IPS-15b (cell line): Measurements from ENCODE around the gene PZP.

Experiments used
- H3K27me3 ChIP-seq: one replicate; pipeline ENCODE4 v1.6.1; 2013; ENCODE audit warnings: low read length; ENCODE audit not compliant: control insufficient read depth, insufficient read depth
- H3K36me3 ChIP-seq: one replicate; pipeline ENCODE4 v1.6.1; 2013; ENCODE audit warnings: low read length; ENCODE audit not compliant: control insufficient read depth, insufficient read depth
- H3K4me1 ChIP-seq: one replicate; pipeline ENCODE4 v1.6.1; 2013; ENCODE audit warnings: mild to moderate bottlenecking, low read length; ENCODE audit not compliant: control insufficient read depth, insufficient read depth
- H3K4me3 ChIP-seq: one replicate; pipeline ENCODE4 v1.5.1; 2013; ENCODE audit warnings: low read depth, low read length
- H3K9ac ChIP-seq: one replicate; pipeline ENCODE4 v1.6.1; 2013; ENCODE audit warnings: low read depth, mild to moderate bottlenecking, low read length
- H3K9me3 ChIP-seq: one replicate; pipeline ENCODE4 v1.6.1; 2013; ENCODE audit warnings: mild to moderate bottlenecking, low read length; ENCODE audit not compliant: control insufficient read depth, insufficient read depth

PZP gene

DNA sequence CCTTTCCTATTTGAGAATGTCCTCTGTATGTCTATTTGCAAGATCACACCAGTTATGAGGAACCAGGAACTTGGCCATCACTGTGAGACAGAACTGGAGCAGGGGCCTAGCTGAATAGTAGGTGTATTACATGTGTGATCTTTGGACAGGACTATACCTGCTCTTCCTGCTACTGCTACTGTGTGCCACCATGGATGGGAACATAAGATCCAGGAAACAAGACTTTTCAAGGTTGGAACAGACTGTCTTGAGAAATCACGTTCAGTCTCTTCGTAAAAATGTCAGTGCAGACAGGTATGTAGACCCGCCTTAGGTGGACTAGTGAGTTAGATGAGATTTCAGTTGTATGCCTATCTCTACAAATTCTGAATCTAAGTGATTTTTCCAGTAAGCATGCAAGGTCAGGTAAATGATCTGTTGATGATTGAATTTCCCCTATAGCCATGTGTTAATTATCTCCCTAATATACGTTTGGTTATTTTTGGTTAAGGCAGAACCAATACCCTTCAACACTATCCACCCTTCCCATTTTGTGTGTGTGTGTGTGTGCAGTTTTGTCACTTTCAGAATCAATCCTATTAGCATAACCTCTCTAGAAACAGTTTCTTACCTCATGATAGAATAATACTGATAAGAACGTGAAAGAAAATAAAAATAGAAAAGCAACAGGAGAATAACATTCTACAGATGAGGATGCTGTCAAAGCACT lies 99.5 kb downstream of the PZP start:
- no peaks in the 10 kb centered on the region for H3K36me3 ChIP-seq
- H3K27me3 ChIP-seq: no peaks in the 10 kb centered on the region
- no peaks in the 10 kb centered on the region for H3K9me3 ChIP-seq
- no peaks in the 10 kb centered on the region for H3K4me1 ChIP-seq
- no peak overlapping the region for H3K9ac ChIP-seq
- H3K4me3 ChIP-seq: no peak overlapping the region

DNA sequence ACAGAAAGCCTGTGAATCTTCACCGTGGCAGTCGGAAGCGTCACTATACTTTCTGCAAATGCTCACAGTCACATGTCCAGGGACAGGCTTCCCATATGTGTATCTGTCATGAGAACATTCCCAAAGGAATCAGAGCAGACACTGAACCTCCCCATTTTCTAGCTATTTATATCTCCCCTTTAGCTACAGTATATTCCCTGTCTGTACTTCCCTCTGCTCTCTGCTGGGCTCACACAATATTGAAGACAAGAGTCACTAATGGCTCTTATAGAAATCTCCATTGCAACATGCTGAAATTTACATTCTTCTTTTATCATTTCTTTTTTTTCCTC lies 100.7 kb downstream of the PZP start:
- Histone ChIP-seq H3K36me3 (no peaks in the 10 kb centered on the region), H3K9me3 (no peaks in the 10 kb centered on the region), H3K4me3 (no peak overlapping the region), H3K4me1 (no peaks in the 10 kb centered on the region), H3K27me3 (no peaks in the 10 kb centered on the region), H3K9ac (no peak overlapping the region)

DNA sequence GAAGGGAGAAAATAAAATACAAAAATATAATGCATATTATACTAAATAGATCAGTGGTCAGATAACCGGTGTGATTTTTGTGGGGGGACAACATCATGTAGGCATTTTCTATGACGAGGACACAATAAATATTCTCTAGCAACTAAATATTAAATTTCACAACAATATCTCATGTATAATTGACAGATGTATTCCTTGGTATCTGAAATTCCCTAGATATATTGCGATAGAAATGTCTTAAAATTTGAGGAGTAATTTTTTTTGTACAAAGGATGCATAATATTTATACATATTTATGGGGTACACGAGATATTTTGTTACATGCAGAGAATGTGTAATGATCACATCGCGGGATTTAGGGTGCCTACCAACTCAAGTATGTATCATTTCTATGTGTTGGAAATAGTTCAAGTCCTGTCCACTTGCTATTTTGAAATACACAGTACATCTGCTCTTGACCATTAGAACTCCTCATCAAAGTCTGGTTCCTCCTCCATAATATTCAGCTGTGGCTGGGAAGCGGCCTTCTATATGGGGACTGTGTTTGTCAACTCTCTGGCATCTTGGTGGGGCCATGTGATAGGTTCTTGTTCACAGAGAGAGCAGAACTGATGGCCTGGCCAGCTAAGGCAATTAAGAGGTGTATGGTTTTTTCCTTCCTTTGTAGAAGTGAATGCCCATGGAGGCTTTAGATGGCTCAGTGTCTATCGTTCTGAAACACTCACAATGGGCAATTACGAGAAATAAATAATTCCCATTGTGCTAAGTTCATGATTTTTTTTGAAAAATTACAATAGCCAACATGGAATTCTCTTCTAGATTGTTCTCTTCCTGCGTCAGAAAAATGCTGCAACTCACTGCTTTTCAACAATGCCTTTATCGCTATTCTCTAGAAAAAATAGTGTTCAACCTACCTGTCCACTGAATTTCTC lies 101.3 kb downstream of the PZP start:
- Histone ChIP-seq H3K4me1 (no peaks in the 10 kb centered on the region), H3K36me3 (no peaks in the 10 kb centered on the region), H3K9me3 (no peaks in the 10 kb centered on the region), H3K4me3 (no peak overlapping the region), H3K27me3 (no peaks in the 10 kb centered on the region), H3K9ac (no peak overlapping the region)

DNA sequence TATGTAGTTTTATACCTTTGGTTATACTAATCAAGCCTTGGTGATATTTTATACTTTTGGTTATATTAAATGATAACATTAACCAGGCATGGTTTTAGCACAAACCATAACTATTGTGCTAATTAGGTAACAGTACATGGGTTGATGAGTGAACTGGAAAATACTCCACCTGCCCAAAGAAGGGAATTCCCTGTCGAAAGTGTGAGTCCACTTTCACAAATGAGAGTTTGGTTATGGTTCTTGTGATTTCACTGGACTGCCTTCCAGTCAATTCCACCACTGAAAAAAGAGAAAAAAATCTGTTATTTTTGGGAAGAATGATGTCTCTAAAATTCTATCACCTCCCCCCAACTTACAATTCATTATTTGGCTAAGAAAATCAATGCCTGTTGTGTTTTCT lies 102.1 kb downstream of the PZP start:
- H3K27me3 ChIP-seq: no peaks in the 10 kb centered on the region
- H3K9ac ChIP-seq: no peak overlapping the region
- H3K9me3 ChIP-seq: no peaks in the 10 kb centered on the region
- no peak overlapping the region for H3K4me3 ChIP-seq
- no peaks in the 10 kb centered on the region for H3K36me3 ChIP-seq
- no peaks in the 10 kb centered on the region for H3K4me1 ChIP-seq

DNA sequence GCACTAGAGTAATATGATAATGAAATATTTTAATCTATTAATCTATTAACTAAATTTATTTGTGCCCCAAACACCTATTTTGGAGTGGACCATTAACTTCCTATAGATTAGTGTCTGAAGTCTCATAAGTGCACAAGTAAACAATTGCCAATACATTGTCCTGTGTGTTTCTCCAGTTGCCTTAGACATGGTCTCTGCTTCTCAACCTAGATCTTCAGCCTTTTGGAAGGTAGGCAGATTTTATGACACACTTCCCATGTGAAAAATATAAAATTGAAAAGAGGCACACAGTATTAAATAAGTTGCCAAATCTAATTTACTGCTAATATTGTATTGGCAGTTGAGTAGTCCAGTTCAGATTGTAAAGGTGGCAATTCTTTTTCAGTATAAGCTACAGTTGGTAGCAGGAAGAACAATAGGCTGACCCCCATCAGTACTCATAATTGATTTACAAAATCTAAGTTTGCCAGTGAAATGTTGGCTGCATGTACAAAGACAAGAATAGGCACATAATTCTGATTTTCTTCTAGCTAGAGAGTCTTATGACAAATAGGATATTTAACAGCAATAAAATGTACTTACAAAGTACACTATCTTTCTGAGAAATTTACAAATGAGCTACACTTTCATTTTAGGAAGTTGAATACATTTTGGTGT lies 103.3 kb downstream of the PZP start:
- H3K4me3 ChIP-seq: no peak overlapping the region
- H3K36me3 ChIP-seq: no peaks in the 10 kb centered on the region
- H3K9me3 ChIP-seq: no peaks in the 10 kb centered on the region
- H3K4me1 ChIP-seq: no peaks in the 10 kb centered on the region
- no peaks in the 10 kb centered on the region for H3K27me3 ChIP-seq
- no peak overlapping the region for H3K9ac ChIP-seq

DNA sequence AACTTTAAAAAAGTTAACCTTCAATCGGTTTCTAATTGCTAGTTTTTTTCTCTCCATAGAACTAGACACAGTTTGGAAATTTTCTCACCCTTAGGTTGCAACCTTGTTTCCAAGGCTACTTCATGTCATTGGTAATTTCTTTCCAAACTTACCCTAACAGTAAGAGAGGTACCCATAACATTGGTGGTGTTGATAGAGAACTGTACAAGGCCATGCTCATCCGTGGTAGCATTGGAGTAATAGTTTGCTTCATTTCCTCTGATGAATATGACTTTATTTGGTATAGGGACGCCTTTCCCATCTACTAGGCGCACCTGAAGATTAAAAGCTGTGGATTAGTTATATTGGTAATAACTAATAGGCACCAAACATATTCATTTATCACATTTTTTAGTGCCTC lies 104.1 kb downstream of the PZP start:
- no peak overlapping the region for H3K4me3 ChIP-seq
- H3K9ac ChIP-seq: no peak overlapping the region
- H3K9me3 ChIP-seq: no peaks in the 10 kb centered on the region
- H3K27me3 ChIP-seq: no peaks in the 10 kb centered on the region
- no peaks in the 10 kb centered on the region for H3K4me1 ChIP-seq
- no peaks in the 10 kb centered on the region for H3K36me3 ChIP-seq

DNA sequence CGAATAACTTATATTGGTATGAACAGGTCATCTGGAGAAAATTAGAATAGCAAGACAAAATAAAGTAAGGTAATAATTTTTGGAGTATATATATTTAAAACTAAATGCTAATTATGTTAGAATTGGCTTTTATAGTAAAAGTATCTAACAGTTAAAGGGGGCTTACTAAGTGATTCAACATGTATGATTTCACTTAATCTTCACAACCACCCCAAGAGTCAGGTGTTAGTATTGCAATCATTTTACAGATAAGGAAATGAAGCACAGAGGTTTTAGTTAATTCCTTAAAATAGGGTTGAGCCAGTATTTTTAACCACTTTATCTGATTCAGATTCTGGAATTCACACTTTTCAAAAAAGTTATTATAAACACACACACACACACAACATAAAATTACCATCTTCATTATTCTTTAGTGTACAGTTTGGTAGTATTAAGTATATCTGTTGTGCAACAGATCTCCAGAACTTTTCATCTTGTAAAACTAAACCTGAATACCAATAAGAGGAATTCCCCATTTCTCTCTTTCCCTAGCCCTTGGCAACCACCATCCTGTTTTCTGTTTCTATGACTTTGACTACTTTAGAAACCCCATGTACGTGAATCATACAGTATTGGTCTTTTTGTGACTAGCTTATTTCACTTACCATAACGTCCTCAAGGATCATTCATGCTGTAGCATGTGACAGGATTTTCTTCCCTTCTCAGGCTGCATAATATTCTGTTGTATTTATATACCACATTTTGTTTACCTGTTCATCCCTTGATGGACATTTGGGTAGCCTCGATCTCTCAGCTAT lies 104.9 kb downstream of the PZP start:
- H3K27me3 ChIP-seq: no peaks in the 10 kb centered on the region

DNA sequence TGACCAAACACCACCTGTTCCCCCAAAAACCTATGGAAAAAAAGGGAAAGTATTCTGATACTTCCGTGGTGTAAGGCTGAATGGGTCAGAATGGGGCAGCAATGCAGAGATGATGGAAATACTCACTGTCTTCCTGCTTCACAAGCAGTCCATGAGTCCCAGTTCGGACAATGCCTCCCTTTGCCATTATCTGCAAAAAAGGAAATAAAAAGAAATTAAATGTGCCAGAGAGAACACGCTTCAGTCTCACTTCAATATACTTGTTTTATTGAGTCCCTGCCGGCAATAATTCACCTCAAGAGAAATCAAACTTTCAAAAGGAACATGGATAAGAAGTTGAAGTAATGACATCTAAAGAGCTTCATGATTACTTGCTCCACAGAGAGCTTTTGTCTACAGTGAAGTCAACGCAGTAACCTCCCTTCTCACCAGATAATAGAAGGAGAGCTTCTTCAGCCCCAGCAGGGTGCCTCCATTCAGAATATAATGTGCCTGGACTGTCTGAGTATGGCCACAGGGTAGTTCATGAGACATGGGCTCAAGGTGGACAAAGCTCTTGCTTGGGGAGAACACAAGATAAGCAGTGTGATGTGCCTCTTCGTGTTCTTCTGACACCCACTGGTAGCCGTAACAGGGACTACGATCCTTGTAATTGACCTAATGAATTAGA lies 107.0 kb downstream of the PZP start:
- Histone ChIP-seq H3K27me3 (no peaks in the 10 kb centered on the region), H3K9ac (no peak overlapping the region), H3K36me3 (no peaks in the 10 kb centered on the region), H3K9me3 (no peaks in the 10 kb centered on the region), H3K4me3 (no peak overlapping the region), H3K4me1 (no peaks in the 10 kb centered on the region)

More for the DNA sequence above, 104.9 kb downstream of the PZP start:
- H3K36me3 ChIP-seq: no peaks in the 10 kb centered on the region
- no peak overlapping the region for H3K4me3 ChIP-seq
- H3K9me3 ChIP-seq: no peaks in the 10 kb centered on the region
- H3K9ac ChIP-seq: no peak overlapping the region
- no peaks in the 10 kb centered on the region for H3K4me1 ChIP-seq

DNA sequence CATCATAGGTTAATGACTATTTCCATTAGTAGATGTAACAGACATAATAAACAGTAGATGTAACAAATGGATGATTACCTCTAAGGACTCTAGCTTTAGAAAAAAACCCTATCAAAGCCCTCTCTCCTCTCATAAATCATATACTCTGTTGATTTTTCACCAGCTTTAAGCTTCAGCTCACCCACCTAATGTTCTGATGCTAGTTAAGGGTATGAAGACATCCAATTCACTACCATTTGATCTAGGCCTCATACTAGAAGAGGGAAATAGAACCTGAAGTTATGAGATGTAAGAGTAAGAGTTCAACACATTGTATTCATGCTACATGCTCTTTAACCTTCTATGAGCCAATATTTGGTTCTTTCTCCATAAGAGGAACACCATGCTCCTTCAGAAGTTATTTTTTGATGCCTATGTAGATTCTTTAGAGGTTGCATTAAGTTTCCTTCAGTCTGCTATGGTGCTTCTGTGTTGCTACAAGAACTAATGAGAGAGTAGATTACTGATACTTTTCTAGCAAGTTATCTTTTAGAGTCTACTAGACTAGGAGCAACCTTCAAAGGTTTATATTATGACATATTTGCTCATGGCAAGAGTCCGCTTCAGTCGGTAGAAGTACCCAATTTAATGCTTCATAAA lies 108.5 kb downstream of the PZP start:
- Histone ChIP-seq H3K36me3 (no peaks in the 10 kb centered on the region), H3K4me1 (no peaks in the 10 kb centered on the region), H3K27me3 (no peaks in the 10 kb centered on the region), H3K9ac (no peak overlapping the region), H3K9me3 (no peaks in the 10 kb centered on the region), H3K4me3 (no peak overlapping the region)
